ENCODE measurements around the gene GAB1. TPM values are rescaled to one million over a fixed set of nuclear protein-coding genes. Genes with fewer than 3 reads are reported as not detected.
A peak's percentile ranks its signal among the peaks of the same experiment; 100 is the strongest.

Gene GAB1
- total and polyA plus RNA-seq, 2 of the 8 experiments (the other 6 are each of a cell fraction or from before 2014, with no cell fraction given), result 6.8 to 21.3 TPM

- no peak for FAIRE-seq
- no peak overlapping the region for H4K5ac ChIP-seq (ENCODE audit: insufficient read length, low read depth, low read length)
- no peaks in the 10 kb centered on the region for H3K36me3 ChIP-seq (ENCODE audit: control insufficient read depth in 2 of 4, insufficient read depth in 4 of 4, low read length in 3 of 4)
- H2AFZ ChIP-seq (ENCODE audit: low read length), result no peak overlapping the region
- no peak overlapping the region for H2BK120ac ChIP-seq (replicated peaks; ENCODE audit: low read depth, low read length)
- no peak overlapping the region for H2BK5ac ChIP-seq (ENCODE audit: low read depth, low read length)
- no peak overlapping the region for H3K14ac ChIP-seq (ENCODE audit: insufficient read length)
- no peaks in the 10 kb centered on the region for H3K9me3 ChIP-seq (ENCODE audit: insufficient read depth in 2 of 2, low read depth in 1 of 2, low read length in 1 of 2)
- TF ChIP-seq EZH2 (IDR thresholded peaks at IDR 0.05; ENCODE audit: low read depth, low read length, severe bottlenecking) (no peak), GABPA (IDR thresholded peaks at IDR 0.05; ENCODE audit: borderline replicate concordance, insufficient read depth, low read length) (no peak), SAP30 (IDR thresholded peaks at IDR 0.05; ENCODE audit: insufficient read depth, insufficient replicate concordance, low read length) (no peak), CHD1 (IDR thresholded peaks at IDR 0.05; ENCODE audit: low read depth, low read length) (no peak), CEBPB (IDR thresholded peaks at IDR 0.05; ENCODE audit: low read depth, low read length) (no peak), RBBP5 (IDR thresholded peaks at IDR 0.05; ENCODE audit: borderline replicate concordance, low read depth, low read length) (no peak), POLR2AphosphoS5 (IDR thresholded peaks at IDR 0.05; ENCODE audit: low read depth, low read length) (no peak), MAFK (IDR thresholded peaks at IDR 0.05; ENCODE audit: low read depth, low read length) (no peak), SIRT6 (IDR thresholded peaks at IDR 0.05; ENCODE audit: low read length) (no peak), TBP (IDR thresholded peaks at IDR 0.05; ENCODE audit: low read depth, low read length) (no peak)
- no peak overlapping the region for H2BK15ac ChIP-seq (ENCODE audit: low read length)
- H3K27me3 ChIP-seq (replicated peaks in 1 of 4; ENCODE audit: control insufficient read depth in 3 of 4, extremely low read depth in 1 of 4, insufficient read depth in 3 of 4, low read length in 3 of 4), result no peaks in the 10 kb centered on the region
- H4K20me1 ChIP-seq (replicated peaks in 1 of 2; ENCODE audit: control insufficient read depth in 1 of 2, insufficient read depth in 2 of 2, low read length in 2 of 2), result peaks cover 0 to 3% of the 10 kb centered on the region in 2 experiments
- H3K4me3 ChIP-seq (ENCODE audit: extremely low read depth in 1 of 4, insufficient read depth in 2 of 4, low read depth in 3 of 4, low read length in 4 of 4), result no peak overlapping the region
- no peak overlapping the region for H4K8ac ChIP-seq (ENCODE audit: extremely low read depth, insufficient read depth, low read length)
- H2BK20ac ChIP-seq (ENCODE audit: low read length), result no peak overlapping the region
- H2AK5ac ChIP-seq (ENCODE audit: low read depth, low read length), result no peak overlapping the region
- POLR2A ChIA-PET (ENCODE audit: partially characterized antibody), result interaction anchor here (1.1 kb wide), 1 partner anchor 155 kb away, joined by 3 read pairs; no protein-coding TSS in a partner anchor
- CTCF ChIA-PET (ENCODE audit: partially characterized antibody), result no interaction called here
- H2BK12ac ChIP-seq (ENCODE audit: low read depth, low read length), result no peak overlapping the region; the same call in 1 of the 2 replicates
- peak overlapping the region in 1 of 2 experiments; percentile 47; a peak in 1 of 4 replicates for H3K4me2 ChIP-seq (ENCODE audit: insufficient read depth in 1 of 2, low read depth in 2 of 2, low read length in 2 of 2)
- H3K23me2 ChIP-seq (ENCODE audit: low read depth, low read length), result no peaks in the 10 kb centered on the region
- H3K27ac ChIP-seq (ENCODE audit: low read depth, low read length), result 0 out of 2 replicates have a peak overlapping the region, but pooled peaks have one; percentile 12
- H3K18ac ChIP-seq (ENCODE audit: extremely low read depth, low read length), result no peak overlapping the region
- no peak overlapping the region for H3K4ac ChIP-seq (replicated peaks; ENCODE audit: insufficient read length, low read depth, low read length)
- no peak overlapping the region for H4K91ac ChIP-seq (replicated peaks; ENCODE audit: insufficient read length, low read length)
- no peak overlapping the region for H3K56ac ChIP-seq (replicated peaks; ENCODE audit: insufficient read length, low read depth, low read length)
- H3K79me1 ChIP-seq (ENCODE audit: low read depth, low read length), result no peaks in the 10 kb centered on the region; the same call in 1 of the 2 replicates
- peaks cover 6 to 28% (median 24%) of the 10 kb centered on the region in 4 experiments for H3K4me1 ChIP-seq (replicated peaks in 1 of 4; ENCODE audit: control insufficient read depth in 3 of 4, insufficient read depth in 4 of 4, low read length in 3 of 4)
- no peak overlapping the region for H3K9ac ChIP-seq (replicated peaks in 1 of 4; ENCODE audit: extremely low read depth in 1 of 4, low read depth in 3 of 4, low read length in 3 of 4)
- H3K79me2 ChIP-seq (ENCODE audit: control insufficient read depth in 1 of 2, insufficient read depth in 2 of 2, low read length in 2 of 2), result peaks cover 0 to 52% of the 10 kb centered on the region in 2 experiments; a peak in 2 of 4 replicates
- no peak for DNase-seq (ENCODE audit: low read depth in 1 of 2, low spot score in 2 of 2)
- WGBS, 2 experiments (ENCODE audit: extremely low coverage in 1 of 2, insufficient coverage in 1 of 2, insufficient read length in 1 of 2, insufficient replicate concordance in 2 of 2, low coverage in 1 of 2, low lambda C conversion rate in 2 of 2, missing lambda C conversion rate in 1 of 2), result 85% methylated on average over 2 of the region's 2 CpGs; no CpG with 5 or more reads in 1 of the 2 experiments
- H3K23ac ChIP-seq (ENCODE audit: insufficient read length), result no peak overlapping the region
Measured at GRCh38 chr4:143354990-143355389, 18.3 kb downstream of the GAB1 start.
